Metanephros (tissue), 2 donors: ENCODE data around the gene FAM210A. TPM values are rescaled to one million over a fixed set of nuclear protein-coding genes. Genes with fewer than 3 reads are reported as not detected.

Experiments used
- small RNA-seq: library from RNA; depleted of rRNA; stranded (forward); fragments of <200 nt; gene quantifications from one replicate; pipeline ENCODE3, GENCODE V24; 2014; ENCODE audit warnings: low replicate concordance
- total RNA-seq: library from RNA; depleted of rRNA; stranded (reverse); fragments of >200 nt; gene quantifications from one replicate; pipeline ENCODE4 v1.2.3, GENCODE V29; 2014

The FAM210A gene, protein sequence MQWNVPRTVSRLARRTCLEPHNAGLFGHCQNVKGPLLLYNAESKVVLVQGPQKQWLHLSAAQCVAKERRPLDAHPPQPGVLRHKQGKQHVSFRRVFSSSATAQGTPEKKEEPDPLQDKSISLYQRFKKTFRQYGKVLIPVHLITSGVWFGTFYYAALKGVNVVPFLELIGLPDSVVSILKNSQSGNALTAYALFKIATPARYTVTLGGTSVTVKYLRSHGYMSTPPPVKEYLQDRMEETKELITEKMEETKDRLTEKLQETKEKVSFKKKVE
- 27.3 TPM for total RNA-seq

DNA sequence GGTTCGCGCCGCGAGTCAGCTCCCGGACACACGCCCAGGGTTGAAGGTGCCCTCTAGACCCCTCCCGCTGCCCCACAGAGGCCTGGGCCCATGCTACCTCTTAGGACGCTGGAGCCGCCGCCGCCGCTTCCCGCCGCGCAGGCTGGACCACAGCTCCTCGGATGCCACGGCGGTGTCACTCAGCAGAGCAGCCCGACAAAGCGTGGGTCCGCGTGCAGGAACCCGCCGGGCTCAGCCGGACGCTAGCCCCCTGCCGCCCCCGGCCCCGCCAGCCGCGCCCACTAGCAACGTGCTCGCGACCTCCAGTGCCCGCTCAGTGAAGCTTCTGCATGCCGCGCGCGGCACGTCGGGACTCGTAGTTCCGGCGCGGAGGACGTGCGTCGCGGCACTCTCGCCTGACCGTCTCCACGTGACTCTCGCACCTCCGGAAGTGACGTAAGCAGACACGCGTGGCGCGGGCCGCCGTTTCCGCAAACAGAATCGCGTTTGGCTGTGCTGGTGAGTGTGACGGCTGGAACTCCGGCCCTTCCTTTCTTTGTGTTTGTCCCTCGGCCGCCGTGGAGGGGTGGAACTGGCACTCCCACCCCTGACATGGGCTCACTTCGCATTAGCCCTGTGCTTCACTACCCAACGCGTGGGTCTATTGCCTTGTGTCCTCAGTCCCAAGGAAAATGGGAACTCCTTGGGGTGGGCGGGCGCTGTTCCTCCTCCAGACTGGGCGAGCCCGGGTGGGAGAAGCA is at the start of gene FAM210A, which contains the start of gene RNMT:
Gene FAM210A, minus strand, starts transcription at position 327 of the 740 bp plus-strand sequence. CDS start 44,481 bp downstream, outside the sequence.
Gene RNMT, plus strand, starts transcription at position 442 of the 740 bp plus-strand sequence. CDS start 4,845 bp downstream, outside the sequence.

Small RNAs within 50 kb of the gene (small RNA-seq; reads per million reads assigned to genes)
- not detected for gene AP001525.1
- not detected for gene RN7SL362P

Other genes starting within 250 kb of the FAM210A start
- 40.0 TPM for gene RNMT, start 115 bp upstream of the FAM210A start, total RNA-seq
- gene MC5R, start 97.6 kb upstream of the FAM210A start, total RNA-seq, result 0.47 TPM
- gene MC2R, start 189.0 kb upstream of the FAM210A start, total RNA-seq, result not detected